GM21526 (cell line): ENCODE measurements around the gene CD19.
"Not testable (repeated sequence)": the region's sequence is repeated elsewhere in the genome, so short reads cannot be mapped to it uniquely, and the experiment has no call there.

Experiments used
- ATAC-seq: cut with Tn5 transposase; IDR thresholded peaks from one replicate; pipeline ENCODE4 v1.9.1; 2021; ENCODE audit warnings: moderate library complexity; ENCODE audit not compliant: unreplicated experiment, low FRiP score

Gene CD19

DNA sequence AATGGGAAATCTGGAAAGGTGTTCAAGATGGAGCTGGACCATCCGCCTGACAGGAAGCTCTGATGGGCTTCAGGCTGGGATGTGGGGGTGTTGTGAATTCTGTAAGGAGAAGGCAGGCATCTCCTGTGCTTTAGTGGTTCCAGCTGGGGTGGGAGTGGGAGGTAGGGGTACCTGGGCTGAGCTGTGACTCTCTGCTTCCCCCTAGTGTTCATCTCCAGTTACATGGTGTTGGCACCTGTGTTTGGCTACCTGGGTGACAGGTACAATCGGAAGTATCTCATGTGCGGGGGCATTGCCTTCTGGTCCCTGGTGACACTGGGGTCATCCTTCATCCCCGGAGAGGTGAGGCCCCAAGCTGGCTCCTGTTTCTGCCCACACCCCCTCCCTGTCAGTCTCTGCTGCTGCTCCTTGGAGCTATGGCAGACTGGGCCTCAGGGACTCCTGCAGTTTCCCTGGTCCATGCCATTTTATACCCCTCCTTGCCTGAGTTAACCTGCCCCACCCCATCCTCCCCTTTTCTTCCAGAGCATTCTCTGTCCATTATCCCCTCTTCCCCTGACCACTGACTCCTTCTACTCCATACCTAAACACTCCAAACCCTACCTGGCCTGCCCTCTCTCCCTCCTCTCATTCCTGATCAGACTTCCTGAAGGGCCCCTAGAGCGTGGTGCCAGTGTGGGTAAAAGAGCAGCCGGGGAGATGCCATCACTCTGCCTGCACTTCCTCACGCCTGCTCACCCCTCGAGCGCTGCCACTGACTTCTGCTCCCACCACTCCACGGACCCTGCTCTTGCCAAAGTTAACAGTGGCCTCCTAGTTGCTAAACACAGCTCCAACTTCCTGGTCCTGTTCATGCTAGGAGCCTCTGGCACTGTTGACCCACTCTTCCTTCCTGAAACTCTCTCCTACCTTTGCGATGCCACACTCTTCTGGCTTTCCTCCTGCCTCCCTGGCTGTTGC, 46.2 kb downstream of the CD19 start:
- ATAC-seq, result no peak

DNA sequence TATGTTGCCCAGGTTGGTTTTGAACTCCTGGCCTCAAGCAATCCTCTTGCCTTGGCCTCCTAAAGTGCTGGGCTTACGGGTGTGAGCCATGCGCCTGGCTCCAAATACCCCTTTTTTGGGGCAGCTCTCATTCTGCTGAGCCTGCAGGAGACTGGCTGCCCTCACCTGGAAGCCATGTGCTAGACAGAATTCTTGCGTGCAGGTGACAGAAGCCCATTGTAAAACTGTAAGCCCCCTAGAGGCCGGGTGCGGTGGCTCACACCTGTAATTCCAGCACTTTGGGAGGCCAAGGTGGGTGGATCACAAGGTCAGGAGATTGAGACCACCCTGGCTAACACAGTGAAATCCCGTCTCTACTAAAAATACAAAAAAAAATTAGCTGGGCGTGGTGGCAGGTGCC, 48.6 kb downstream of the CD19 start:
- not testable (repeated sequence) for ATAC-seq

GRCh38 chr16:28980929-28981328, 49.2 kb downstream of the CD19 start:
- ATAC-seq, result no peak

DNA sequence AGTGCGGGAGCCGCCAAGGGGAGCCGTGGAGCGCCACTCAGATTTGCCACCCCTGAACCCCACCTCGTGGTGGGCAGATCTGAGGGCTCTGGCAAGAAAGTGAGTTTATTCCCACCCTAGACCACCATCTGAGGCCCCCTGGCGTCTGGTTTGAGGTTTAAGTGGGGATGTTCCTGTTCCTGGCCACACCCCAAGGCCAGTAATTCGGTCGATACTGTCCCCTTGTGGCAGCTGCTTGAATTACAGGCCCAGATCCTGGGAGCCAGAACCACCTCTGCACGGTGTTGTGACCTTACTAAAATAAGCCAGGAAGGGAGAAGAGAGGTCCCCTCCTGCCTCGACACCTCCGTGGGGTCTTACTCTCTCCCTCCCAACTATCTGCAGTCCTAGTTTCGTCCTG, 49.7 kb downstream of the CD19 start:
- no peak for ATAC-seq

GRCh38 chr16:28982418-28982817, 50.6 kb downstream of the CD19 start:
- ATAC-seq, result no peak

GRCh38 chr16:28982949-28983348, 51.2 kb downstream of the CD19 start:
- no peak for ATAC-seq

DNA sequence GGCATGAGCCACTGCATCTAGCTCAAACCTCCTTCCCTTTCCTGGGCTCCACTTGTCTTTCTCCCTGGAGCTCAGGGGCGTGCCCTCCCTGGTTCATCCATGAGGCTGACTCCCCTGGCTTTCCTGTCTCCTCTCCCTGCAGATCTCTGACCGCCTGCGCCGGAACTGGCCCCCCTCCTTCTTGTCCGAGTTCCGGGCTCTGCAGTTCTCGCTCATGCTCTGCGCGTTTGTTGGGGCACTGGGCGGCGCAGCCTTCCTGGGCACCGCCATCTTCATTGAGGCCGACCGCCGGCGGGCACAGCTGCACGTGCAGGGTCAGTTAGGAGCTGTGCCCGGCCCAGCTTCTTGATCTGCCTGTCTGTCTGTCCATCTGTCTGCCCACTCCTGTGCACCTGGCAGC, 51.9 kb downstream of the CD19 start:
- ATAC-seq, result no peak

GRCh38 chr16:28984091-28984490, 52.3 kb downstream of the CD19 start:
- no peak for ATAC-seq

GRCh38 chr16:28984619-28985135, 52.9 kb downstream of the CD19 start, which contains the start of gene LAT:
LAT (plus strand) TSS chr16:28985052; CDS start chr16:28985418, 366 bp downstream.
- ATAC-seq, result no peak

DNA sequence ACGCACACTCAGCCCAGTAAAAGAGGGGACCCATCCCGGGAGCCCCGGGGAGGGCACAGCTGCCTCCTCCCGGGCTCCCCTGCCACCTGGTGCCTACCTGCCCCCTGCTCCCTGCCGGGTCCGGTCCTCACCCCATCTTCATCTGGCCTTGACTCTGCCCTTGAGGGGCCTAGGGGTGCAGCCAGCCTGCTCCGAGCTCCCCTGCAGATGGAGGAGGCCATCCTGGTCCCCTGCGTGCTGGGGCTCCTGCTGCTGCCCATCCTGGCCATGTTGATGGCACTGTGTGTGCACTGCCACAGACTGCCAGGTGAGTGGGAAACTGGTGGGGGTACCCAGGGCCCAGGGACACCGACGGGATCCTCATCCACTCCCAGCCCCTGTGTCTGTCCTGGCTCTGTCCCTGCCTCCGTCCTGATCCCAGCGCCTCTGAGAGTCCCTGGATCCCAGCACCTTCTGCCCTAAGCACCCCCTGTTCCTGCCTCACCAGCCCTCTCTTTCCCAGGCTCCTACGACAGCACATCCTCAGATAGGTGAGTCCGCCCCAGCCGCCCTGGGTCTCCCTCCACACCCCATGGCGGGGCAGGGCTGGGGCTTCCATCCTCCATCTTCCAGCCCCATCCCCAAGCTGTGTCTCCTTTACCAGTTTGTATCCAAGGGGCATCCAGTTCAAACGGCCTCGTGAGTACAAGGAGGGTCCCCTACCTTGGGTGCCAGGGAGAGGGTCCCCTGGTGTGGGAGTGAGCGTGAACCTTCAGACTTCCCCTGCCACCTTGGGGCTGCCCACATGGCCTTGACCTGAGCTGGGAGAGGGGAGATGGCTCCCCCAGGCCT, 53.7 kb downstream of the CD19 start:
- ATAC-seq, result no peak

GRCh38 chr16:28986046-28986445, 54.3 kb downstream of the CD19 start:
- ATAC-seq, result no peak

DNA sequence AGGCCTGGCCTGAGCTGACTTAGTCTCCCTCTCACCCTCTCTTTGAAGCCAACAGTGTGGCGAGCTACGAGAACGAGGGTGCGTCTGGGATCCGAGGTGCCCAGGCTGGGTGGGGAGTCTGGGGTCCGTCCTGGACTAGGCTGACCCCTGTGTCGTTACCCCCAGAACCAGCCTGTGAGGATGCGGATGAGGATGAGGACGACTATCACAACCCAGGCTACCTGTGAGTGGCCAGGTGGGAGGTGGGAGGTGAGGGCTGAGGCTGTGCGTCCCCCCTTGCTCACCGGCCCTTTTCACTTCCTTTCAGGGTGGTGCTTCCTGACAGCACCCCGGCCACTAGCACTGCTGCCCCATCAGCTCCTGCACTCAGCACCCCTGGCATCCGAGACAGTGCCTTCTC, 54.7 kb downstream of the CD19 start:
- no peak for ATAC-seq

GRCh38 chr16:28987170-28987853, 55.5 kb downstream of the CD19 start:
- ATAC-seq, result no peak
